ENCODE measurements around the gene WBP2. TPM values are rescaled to one million over a fixed set of nuclear protein-coding genes. Genes with fewer than 3 reads are reported as not detected.

Gene WBP2
- total RNA-seq, 4 donors from 2014 or later: 41.8 to 64.5 (median 53.5) TPM

GRCh38 chr17:75880266-75880665 lies 25.1 kb upstream of the WBP2 start:
- H3K27ac ChIP-seq: no peak overlapping the region

DNA sequence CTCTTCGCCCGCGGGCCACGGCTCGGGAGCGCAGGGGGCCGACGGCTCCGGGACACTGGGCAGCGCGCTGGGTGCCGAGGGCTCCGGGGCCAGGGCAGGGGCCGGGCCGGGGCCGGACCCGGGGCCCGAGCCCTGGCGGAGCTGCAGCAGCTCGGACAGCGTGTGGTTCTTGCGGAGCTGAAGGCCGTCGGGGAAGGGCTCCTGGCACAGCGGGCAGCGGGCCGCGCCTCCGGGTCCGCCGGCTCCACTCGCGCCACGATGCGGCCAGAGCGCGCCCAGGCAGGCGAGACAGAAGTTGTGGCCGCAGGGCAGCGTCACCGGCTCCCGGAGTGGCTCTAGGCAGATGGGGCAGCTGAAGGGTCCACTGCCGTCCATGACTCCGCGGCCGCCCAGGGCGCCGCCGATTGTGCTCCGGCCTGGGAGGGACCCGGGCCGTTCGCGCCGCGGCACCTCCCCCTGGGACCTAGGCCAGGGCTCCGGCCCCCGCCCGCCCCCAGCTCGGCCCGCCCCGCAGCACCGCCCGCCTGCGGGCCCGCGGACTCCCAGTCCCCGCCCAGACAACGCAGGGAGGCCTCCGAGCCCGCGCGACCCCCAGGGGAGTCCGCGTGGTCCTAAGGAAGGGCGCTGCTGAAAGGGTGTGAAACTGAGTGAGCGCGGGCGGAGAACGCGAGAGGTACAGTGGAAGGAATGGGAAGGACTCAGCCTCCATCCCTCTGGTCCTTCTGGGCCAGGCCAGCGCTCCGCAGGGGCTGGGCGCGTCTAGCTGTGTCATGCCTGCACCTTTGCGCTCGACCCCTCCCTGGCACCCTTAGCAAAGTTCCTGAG lies 23.3 kb upstream of the WBP2 start, which contains the start of gene TRIM47:
Gene TRIM47, minus strand, starts transcription at position 408 of the 825 bp plus-strand sequence. Its CDS starts 33 bp downstream, at position 375.
- intact Hi-C loops (cut with DNase I): no loop called here
- peak within 1 kb of the TSS in 2 of 3 donors; percentile 13 to 54 for H3K4me3 ChIP-seq (replicated peaks in 1 of 3)
- H3K27ac ChIP-seq: peak within 1 kb of the TSS; percentile 75 to 91 (median 91)
- peaks cover 28 to 41% of the 10 kb centered on the region in 2 donors for H3K4me1 ChIP-seq
- peak; percentile 56 to 62 for DNase-seq
- 5% methylated on average over 6 to 22 of the region's 87 CpGs for WGBS, 2 donors
- TF ChIP-seq POLR2A (IDR thresholded peaks at IDR 0.05): peak; percentile 39 to 65
- TF ChIP-seq, protein P1, sequence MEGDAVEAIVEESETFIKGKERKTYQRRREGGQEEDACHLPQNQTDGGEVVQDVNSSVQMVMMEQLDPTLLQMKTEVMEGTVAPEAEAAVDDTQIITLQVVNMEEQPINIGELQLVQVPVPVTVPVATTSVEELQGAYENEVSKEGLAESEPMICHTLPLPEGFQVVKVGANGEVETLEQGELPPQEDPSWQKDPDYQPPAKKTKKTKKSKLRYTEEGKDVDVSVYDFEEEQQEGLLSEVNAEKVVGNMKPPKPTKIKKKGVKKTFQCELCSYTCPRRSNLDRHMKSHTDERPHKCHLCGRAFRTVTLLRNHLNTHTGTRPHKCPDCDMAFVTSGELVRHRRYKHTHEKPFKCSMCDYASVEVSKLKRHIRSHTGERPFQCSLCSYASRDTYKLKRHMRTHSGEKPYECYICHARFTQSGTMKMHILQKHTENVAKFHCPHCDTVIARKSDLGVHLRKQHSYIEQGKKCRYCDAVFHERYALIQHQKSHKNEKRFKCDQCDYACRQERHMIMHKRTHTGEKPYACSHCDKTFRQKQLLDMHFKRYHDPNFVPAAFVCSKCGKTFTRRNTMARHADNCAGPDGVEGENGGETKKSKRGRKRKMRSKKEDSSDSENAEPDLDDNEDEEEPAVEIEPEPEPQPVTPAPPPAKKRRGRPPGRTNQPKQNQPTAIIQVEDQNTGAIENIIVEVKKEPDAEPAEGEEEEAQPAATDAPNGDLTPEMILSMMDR (IDR thresholded peaks at IDR 0.05): peak in 1 of 6 experiments; percentile 23
- H3K9me3 ChIP-seq: no peaks in the 10 kb centered on the region
- H3K36me3 ChIP-seq: peaks cover 0 to 6% of the 10 kb centered on the region in 2 donors
- H3K27me3 ChIP-seq: no peaks in the 10 kb centered on the region

More at GRCh38 chr17:75880266-75880665, 25.1 kb upstream of the WBP2 start:
- no peak for DNase-seq
- 75 to 84% methylated on average over 7 of the region's 7 CpGs for WGBS, 2 donors
- Histone ChIP-seq H3K27me3 (no peaks in the 10 kb centered on the region), H3K9me3 (no peaks in the 10 kb centered on the region), H3K36me3 (no peaks in the 10 kb centered on the region), H3K4me1 (peaks cover 22 to 25% of the 10 kb centered on the region in 2 donors), H3K4me3 (replicated peaks in 1 of 3) (no peak overlapping the region)
- TF ChIP-seq, protein P1 (IDR thresholded peaks at IDR 0.05): no peak
- no peak for TF ChIP-seq POLR2A (IDR thresholded peaks at IDR 0.05)
- intact Hi-C loops (cut with DNase I): no loop called here

GRCh38 chr17:75877752-75878173 lies 22.6 kb upstream of the WBP2 start:
- peak overlapping the region in 2 of 3 donors; percentile 13 to 54 for H3K4me3 ChIP-seq (replicated peaks in 1 of 3)
- WGBS, 2 donors: 0 to 8% methylated on average over 11 to 13 of the region's 56 CpGs
- H3K9me3 ChIP-seq: no peaks in the 10 kb centered on the region
- H3K4me1 ChIP-seq: peaks cover 34 to 47% of the 10 kb centered on the region in 2 donors
- no peaks in the 10 kb centered on the region for H3K27me3 ChIP-seq
- peaks cover 0 to 6% of the 10 kb centered on the region in 2 donors for H3K36me3 ChIP-seq
- H3K27ac ChIP-seq: peak overlapping the region; percentile 75 to 91 (median 91)
- DNase-seq: peak; percentile 70 to 73
- TF ChIP-seq POLR2A (IDR thresholded peaks at IDR 0.05): no peak
- TF ChIP-seq, protein P1 (IDR thresholded peaks at IDR 0.05): peak in 4 of 6 experiments; percentile 34 to 62 (median 50)
- intact Hi-C loops (cut with DNase I): no loop called here

DNA sequence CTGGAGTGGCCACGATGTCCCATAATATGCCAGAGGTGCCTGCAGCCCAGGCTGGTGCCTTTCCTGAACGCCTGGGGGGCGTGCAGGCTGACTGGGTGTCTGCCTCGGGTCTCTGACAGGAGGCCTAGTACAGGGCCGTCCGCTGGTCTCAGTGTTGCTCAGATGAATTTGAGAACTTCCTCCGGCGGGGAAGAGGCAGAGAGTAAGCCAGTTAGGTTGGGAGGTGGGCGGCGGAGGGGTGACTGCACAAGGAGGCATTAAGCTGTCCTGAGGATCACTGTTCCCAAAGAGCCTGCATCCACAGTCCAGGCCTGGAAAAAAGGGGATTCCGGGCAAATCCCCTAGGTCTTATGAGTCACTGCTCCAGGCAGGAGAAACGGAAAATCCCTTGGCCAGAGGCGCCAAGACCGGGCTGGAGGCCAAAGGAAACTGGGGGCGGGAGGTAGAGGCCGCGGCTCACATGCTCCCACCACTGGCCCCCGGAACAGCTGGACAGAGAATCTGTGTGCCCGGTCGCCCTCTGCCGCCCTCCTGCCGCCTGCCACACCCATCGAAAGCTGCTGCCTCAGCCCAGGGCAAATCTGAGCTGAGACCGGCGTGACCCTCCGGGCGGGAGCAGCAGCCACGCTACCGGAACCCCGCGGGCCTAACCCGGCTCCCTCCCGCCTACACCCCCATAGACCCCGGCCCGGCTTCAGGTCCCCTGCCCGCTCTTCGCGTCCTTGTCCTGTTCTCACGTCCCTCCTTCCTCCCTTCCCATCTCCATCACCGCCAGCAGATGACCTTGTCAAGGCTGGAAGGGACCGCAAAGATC lies 22.0 kb upstream of the WBP2 start:
- WGBS, 2 donors: 13 to 21% methylated on average over 31 to 33 of the region's 41 CpGs
- peak in 1 of 2 donors; percentile 8 for TF ChIP-seq POLR2A (IDR thresholded peaks at IDR 0.05)
- TF ChIP-seq, protein P1 (IDR thresholded peaks at IDR 0.05): peak in 1 of 6 experiments; percentile 19

More for the DNA sequence above, 22.0 kb upstream of the WBP2 start:
- intact Hi-C loops (cut with DNase I): no loop called here
- Histone ChIP-seq H3K4me3 (replicated peaks in 1 of 3) (peak overlapping the region in 2 of 3 donors; percentile 13 to 54), H3K27me3 (no peaks in the 10 kb centered on the region), H3K27ac (peak overlapping the region; percentile 91 to 93 (median 91)), H3K4me1 (peaks cover 40 to 53% of the 10 kb centered on the region in 2 donors), H3K36me3 (peaks cover 0 to 6% of the 10 kb centered on the region in 2 donors), H3K9me3 (no peaks in the 10 kb centered on the region)
- DNase-seq: peak; percentile 87 to 91

Measured in thyroid gland (tissue), 4 donors.